Muscle of leg (tissue), 11 donors: ENCODE results near the gene CGNL1. TPM values are rescaled to one million over a fixed set of nuclear protein-coding genes. Genes with fewer than 3 reads are reported as not detected.

Experiments used
- DNase-seq: peaks from one replicate; pipeline ENCODE4 v3.0.0; 2013
- H3K27ac ChIP-seq: one replicate; pipeline ENCODE4 v1.5.1; 2013; ENCODE audit warnings: mild to moderate bottlenecking, low read length, control low read depth
- H3K27me3 ChIP-seq: one replicate; pipeline ENCODE4 v1.6.1; 2013; ENCODE audit warnings: low read length; ENCODE audit not compliant: control insufficient read depth, insufficient read depth
- H3K36me3 ChIP-seq: one replicate; pipeline ENCODE4 v1.6.1; 2013; ENCODE audit warnings: low read length; ENCODE audit not compliant: control insufficient read depth, insufficient read depth
- H3K4me1 ChIP-seq: one replicate; pipeline ENCODE4 v1.6.1; 2013; ENCODE audit warnings: low read length; ENCODE audit not compliant: control insufficient read depth, insufficient read depth
- H3K4me3 ChIP-seq: one replicate; pipeline ENCODE4 v1.5.1; 2013; ENCODE audit warnings: low read length, control low read depth
- H3K9me3 ChIP-seq: replicated peaks from 2 replicates; pipeline ENCODE4 v1.6.1; 2013; ENCODE audit warnings: low read depth, low read length; ENCODE audit not compliant: control insufficient read depth
- WGBS: methylation state at CpG from one replicate; pipeline ENCODE4 v1.1.5; 2013; ENCODE audit warnings: missing lambda C conversion rate; ENCODE audit not compliant: insufficient coverage; 5-methylcytosine and 5-hydroxymethylcytosine counted together
- polyA plus RNA-seq, 8 donors: library from polyadenylated mRNA; unstranded; fragments of 120-200 nt; gene quantifications; one replicate each; pipeline versions ENCODE4 v1.2.1 to v1.2.3, GENCODE V29; 2013; ENCODE audit warnings: inconsistent platforms in 1 of 8, low replicate concordance in 1 of 8; ENCODE audit not compliant: insufficient read length in 8 of 8, insufficient read depth in 1 of 8
- total RNA-seq: library from RNA; stranded (reverse); fragments of 120-200 nt; gene quantifications from one replicate; pipeline ENCODE4 v1.2.4, GENCODE V29; 2013

CGNL1 gene
- total and polyA plus RNA-seq, 9 donors, result 6.3 to 13.7 (median 9.5) TPM

GRCh38 chr15:57586661-57587424 is 210.5 kb downstream of the CGNL1 start:
- DNase-seq, result no peak
- no peak overlapping the region for H3K4me3 ChIP-seq
- 83% methylated on average over 2 of the region's 6 CpGs for WGBS
- peaks cover 8% of the 10 kb centered on the region for H3K9me3 ChIP-seq
- H3K27ac ChIP-seq, result no peak overlapping the region
- peaks cover 17% of the 10 kb centered on the region for H3K4me1 ChIP-seq
- H3K27me3 ChIP-seq, result peaks cover 8% of the 10 kb centered on the region
- no peaks in the 10 kb centered on the region for H3K36me3 ChIP-seq

DNA sequence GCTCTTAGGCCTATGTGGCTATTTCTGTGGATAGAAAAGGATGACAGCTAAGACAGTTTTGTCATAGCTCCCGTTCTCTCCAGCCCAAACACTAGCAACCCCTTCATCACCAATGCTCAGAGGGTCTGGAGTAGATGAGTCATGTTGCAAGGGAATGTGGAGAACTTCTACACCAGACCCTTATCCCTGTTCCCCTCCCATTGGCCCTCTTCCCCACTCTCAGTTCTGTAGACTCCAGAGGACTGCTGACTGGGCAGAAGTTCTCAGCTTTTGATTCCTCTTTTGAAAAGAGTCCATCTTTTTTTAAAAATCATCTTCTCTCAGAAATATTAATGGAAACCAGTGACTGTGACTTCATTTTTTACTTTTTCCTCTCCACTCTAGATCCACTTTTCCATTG is 213.0 kb downstream of the CGNL1 start:
- Histone ChIP-seq H3K4me1 (peaks cover 20% of the 10 kb centered on the region), H3K36me3 (no peaks in the 10 kb centered on the region), H3K27me3 (peaks cover 13% of the 10 kb centered on the region), H3K4me3 (no peak overlapping the region), H3K27ac (peak overlapping the region; percentile 69), H3K9me3 (no peaks in the 10 kb centered on the region)
- peak; percentile 86 for DNase-seq
- WGBS, result no CpG with 5 or more reads among the region's 1 CpG

DNA sequence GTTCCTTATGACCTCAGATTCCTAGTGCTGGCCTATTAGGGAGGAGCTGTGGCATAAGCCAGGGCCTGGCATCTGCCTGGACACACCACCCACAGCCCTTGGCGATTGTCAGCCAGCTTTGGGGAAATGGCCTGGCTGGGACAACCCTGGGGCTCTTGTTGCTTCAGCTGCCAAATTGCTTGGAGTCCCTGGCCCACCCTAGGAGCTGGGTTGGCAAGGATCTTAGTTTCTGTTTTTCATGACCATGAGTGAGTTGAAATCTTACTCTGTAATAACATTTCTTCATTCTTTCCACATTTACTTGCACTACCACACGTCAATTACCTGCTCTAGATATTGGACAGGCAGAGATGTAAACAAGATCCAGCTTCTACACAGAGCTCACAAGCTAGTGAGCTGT is 213.4 kb downstream of the CGNL1 start:
- peak overlapping the region; percentile 69 for H3K27ac ChIP-seq
- 0% methylated on average over 1 of the region's 2 CpGs for WGBS
- H3K36me3 ChIP-seq, result no peaks in the 10 kb centered on the region
- peaks cover 13% of the 10 kb centered on the region for H3K27me3 ChIP-seq
- DNase-seq, result peak; percentile 61
- peaks cover 20% of the 10 kb centered on the region for H3K4me1 ChIP-seq
- no peaks in the 10 kb centered on the region for H3K9me3 ChIP-seq
- no peak overlapping the region for H3K4me3 ChIP-seq

GRCh38 chr15:57591237-57591821 is 215.0 kb downstream of the CGNL1 start:
- peaks cover 22% of the 10 kb centered on the region for H3K4me1 ChIP-seq
- WGBS, result 16% methylated on average over 15 of the region's 18 CpGs
- no peaks in the 10 kb centered on the region for H3K9me3 ChIP-seq
- no peak for DNase-seq
- H3K27me3 ChIP-seq, result peaks cover 13% of the 10 kb centered on the region
- H3K36me3 ChIP-seq, result no peaks in the 10 kb centered on the region
- H3K4me3 ChIP-seq, result peak overlapping the region; percentile 36
- H3K27ac ChIP-seq, result no peak overlapping the region

DNA sequence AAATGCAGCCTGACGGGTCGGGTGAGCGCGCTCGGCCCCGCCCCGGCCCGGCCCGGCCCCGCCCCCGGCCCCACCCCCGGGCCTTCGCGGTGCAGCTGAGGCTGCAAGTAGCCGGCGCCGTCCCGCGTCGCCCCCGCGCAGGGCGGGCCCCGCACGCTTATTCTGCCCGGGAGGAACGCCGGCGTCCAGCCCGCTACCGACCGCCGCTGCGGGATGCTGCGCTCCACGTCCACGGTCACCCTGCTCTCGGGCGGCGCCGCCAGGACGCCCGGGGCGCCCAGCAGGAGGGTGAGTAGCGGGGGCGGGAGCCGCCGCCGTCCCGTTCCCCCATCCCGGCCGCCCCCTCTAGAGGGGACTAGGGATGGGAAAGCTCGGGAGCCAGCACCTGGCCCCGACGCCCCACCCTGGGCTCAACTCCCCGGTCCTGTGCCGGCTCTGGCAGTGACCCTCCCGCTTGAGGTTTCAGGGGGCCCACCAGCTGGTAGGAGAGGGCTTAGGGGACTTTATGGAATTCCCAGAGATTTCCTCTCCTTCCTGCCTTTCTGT is 215.6 kb downstream of the CGNL1 start, which contains the start of gene MYZAP:
Gene MYZAP, plus strand, starts transcription at position 83 of the 546 bp plus-strand sequence. Its CDS starts 131 bp downstream, at position 214.
- no peak within 1 kb of the TSS for H3K27ac ChIP-seq
- H3K36me3 ChIP-seq, result no peaks in the 10 kb centered on the region
- H3K4me3 ChIP-seq, result peak within 1 kb of the TSS; percentile 45
- under 1% methylated on average over 49 of the region's 58 CpGs for WGBS
- peaks cover 13% of the 10 kb centered on the region for H3K27me3 ChIP-seq
- peak; percentile 50 for DNase-seq
- no peaks in the 10 kb centered on the region for H3K9me3 ChIP-seq
- H3K4me1 ChIP-seq, result peaks cover 22% of the 10 kb centered on the region

- Histone ChIP-seq H3K4me3 (peak overlapping the region; percentile 45), H3K36me3 (no peaks in the 10 kb centered on the region), H3K27ac (no peak overlapping the region), H3K27me3 (peaks cover 13% of the 10 kb centered on the region), H3K4me1 (peaks cover 22% of the 10 kb centered on the region), H3K9me3 (no peaks in the 10 kb centered on the region)
- WGBS, result no CpG with 5 or more reads among the region's 5 CpGs
- DNase-seq, result no peak
Measured at GRCh38 chr15:57592426-57592825, 216.1 kb downstream of the CGNL1 start.

DNA sequence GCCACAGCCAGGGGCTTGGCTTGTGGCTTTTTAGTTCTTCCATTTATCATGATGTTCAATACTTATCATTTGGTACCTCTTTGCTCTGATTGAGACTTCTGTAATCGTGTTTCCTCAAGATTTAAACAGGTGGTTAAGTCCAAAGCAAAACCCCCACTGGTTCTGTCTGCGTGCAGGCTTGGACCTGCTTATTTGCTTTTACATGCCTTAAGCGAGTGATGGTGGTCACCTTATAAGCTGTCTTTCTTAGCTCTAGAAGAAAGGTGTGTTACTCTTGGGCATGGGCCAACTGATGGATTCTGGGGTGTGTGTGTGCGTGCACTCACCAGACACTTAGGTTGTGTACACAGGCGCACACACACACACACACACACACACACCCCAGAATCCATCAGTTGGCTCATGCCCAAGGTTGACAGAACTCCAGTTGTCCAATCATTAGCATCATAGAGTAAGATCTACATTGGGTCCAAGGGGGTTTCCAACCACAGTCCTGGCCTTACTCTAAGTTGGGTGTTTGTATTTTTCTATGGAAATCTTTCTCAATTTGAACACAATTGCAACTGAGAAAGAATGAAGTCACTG is 216.6 kb downstream of the CGNL1 start:
- no peak overlapping the region for H3K4me3 ChIP-seq
- H3K4me1 ChIP-seq, result peaks cover 24% of the 10 kb centered on the region
- 90% methylated on average over 3 of the region's 5 CpGs for WGBS
- peaks cover 13% of the 10 kb centered on the region for H3K27me3 ChIP-seq
- no peak for DNase-seq
- H3K9me3 ChIP-seq, result no peaks in the 10 kb centered on the region
- H3K27ac ChIP-seq, result no peak overlapping the region
- no peaks in the 10 kb centered on the region for H3K36me3 ChIP-seq

GRCh38 chr15:57594479-57594878 is 218.2 kb downstream of the CGNL1 start:
- 90% methylated on average over 4 of the region's 6 CpGs for WGBS
- H3K27me3 ChIP-seq, result peaks cover 13% of the 10 kb centered on the region
- H3K36me3 ChIP-seq, result no peaks in the 10 kb centered on the region
- H3K9me3 ChIP-seq, result no peaks in the 10 kb centered on the region
- peaks cover 24% of the 10 kb centered on the region for H3K4me1 ChIP-seq
- no peak for DNase-seq
- no peak overlapping the region for H3K4me3 ChIP-seq
- no peak overlapping the region for H3K27ac ChIP-seq

DNA sequence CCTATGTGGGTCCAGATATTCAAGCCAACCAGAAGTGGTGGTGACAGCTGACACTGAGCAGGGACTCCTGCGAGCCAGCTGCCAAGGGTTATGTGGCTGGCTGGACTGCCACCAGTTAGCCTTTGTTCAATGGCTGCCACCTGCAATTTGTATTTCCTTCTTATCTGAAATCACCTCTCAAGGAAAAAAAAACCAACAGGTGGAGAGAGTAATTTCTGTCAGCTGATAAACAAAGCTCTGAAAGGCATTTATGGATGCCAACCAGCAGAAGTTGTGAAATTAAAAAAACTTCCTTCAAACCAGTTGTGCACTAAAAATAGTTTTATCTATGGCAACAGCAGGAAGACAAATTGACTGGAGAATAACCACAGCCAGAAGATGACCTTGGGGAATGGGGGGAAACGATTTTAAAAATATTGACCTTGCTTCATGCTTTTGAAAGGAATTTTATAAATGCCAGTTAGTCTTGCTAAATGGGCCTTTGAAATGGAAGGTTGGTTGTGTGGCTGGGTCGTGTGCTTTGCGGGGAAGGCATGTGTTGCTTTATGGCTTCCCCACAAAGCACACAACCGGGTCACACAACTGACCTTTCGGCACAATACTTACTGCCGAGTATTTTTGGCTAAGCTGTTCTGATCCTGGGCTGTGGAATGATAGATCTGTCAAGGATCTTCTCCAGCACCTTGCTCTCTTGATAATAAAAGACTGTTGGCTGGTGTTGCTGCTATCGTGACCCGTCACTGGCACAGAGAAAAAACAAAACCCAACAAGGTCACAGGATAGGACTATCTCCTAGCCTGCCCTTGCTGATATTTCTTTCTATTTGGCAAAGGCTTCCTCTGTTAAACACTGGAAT is 218.9 kb downstream of the CGNL1 start:
- no peak for DNase-seq
- peaks cover 16% of the 10 kb centered on the region for H3K4me1 ChIP-seq
- no peaks in the 10 kb centered on the region for H3K36me3 ChIP-seq
- H3K27ac ChIP-seq, result no peak overlapping the region
- no peaks in the 10 kb centered on the region for H3K9me3 ChIP-seq
- 40% methylated on average over 2 of the region's 9 CpGs for WGBS
- peaks cover 13% of the 10 kb centered on the region for H3K27me3 ChIP-seq
- H3K4me3 ChIP-seq, result no peak overlapping the region
